GM19099 (cell line): ENCODE measurements around the gene TMEM132A.

Experiments used
- POLR2A ChIP-seq: IDR thresholded peaks from 3 replicates; pipeline ENCODE4 v1.6.1; 2011; ENCODE audit warnings: low read depth; ENCODE audit not compliant: insufficient read length; ENCODE audit errors: extremely low read depth

TMEM132A gene

DNA sequence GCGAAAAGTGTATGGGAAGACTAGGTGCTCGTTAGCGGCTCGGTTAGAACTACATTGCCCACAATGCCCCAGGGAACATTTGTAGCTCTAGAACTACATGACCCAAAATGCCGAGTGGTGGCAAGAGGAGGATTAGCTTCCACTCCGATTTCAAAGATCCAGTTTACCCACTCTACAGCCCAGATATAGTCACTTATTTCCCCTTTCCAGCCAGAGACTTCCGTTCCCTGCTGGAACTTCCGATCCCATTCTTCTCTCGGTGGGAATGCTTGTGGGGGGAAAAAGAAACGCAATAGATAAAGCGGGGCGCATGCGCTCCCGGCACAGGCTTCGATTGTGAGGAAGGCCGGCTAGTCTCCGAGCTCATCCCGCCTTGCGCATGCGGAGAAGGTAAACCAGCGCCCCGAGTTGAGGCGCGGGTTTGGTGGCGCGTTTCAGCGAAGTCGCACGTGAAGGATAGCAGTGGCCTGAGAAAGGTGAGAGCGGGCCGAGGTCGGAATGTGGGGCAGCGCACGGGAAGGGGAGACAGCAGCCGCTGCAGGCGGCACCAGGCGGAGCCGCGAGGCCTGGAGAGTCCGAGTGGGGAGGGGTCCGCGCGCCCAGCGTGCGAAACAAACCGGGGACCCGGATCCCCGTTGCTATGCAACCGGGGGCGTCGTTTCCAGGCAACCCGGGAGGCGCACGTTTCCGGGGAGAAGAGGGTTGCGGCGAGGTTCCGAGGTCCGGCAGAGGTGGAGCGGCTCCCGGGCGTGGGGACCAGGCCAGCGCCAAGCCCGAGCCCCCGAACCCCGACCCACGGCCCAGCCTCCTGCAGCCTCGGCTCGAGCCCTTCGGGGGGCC is 10.2 kb upstream of the TMEM132A start, which contains the start of gene TMEM109:
Gene TMEM109 (plus strand): TSS at position 366 of the 840 bp plus-strand sequence. CDS start 5,536 bp downstream, outside the sequence.
- TF ChIP-seq POLR2A = peak; percentile 52

DNA sequence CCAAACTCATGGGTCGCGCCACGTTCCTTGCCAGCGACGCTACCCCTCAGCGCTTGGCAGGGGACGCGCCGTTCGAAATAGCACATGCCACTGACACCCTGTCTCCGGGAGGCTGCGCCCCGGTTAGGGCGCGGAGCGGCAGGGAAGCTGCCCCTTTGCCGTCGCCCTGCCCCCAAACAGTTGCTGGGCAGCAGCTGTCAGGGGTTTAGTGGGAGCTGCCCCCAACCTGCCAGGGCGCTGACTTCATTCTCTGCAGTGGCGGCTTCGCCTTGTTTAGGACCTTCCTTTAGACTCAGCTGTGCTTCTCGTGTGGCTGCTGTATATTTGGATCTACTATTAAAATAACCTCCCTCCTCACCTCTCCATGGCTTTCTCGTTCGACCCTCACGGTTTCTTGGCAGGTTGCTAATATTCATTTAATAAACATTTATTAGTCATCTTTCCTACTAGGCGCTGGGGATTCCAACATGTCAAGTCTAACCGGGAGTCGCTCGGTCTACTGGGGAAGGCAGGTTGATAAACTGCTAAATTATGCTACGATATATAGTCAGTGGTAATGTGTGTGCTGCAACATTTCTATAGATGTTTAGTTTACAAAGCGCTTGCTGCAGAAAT is 9.5 kb upstream of the TMEM132A start:
- no peak for TF ChIP-seq POLR2A

DNA sequence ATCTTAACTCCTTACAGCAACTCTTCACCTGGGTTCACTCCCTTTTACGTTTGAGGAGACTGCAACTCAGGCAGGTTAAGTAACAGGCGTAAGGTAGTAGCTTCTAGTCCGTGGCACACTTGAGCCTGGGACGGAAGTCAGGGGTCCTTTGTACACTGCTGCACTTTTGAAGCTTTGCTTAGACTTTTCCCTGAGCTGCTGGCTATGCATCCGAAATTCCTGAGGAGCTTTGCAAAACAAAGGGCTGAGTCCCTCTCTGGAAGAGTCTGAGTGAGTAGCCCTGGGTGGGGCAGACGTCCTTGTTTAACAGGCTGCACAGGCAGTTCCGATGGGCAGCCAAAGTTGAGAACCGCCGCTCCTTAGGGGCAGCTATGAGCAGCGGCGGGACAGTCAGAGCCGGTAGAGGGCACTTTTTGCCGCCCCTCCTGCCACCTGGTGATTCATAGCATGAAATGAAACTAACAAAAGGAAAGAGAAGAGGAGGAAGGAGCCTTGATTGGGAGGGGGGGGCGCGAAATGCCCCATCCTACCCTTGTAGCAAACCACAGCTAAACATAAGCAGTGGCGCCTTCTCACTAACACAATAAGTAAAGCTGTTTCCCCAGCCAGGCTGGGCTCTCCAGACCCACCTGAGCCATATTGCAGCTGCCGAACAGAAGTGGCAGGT is 8.9 kb upstream of the TMEM132A start:
- TF ChIP-seq POLR2A = peak; percentile 50

DNA sequence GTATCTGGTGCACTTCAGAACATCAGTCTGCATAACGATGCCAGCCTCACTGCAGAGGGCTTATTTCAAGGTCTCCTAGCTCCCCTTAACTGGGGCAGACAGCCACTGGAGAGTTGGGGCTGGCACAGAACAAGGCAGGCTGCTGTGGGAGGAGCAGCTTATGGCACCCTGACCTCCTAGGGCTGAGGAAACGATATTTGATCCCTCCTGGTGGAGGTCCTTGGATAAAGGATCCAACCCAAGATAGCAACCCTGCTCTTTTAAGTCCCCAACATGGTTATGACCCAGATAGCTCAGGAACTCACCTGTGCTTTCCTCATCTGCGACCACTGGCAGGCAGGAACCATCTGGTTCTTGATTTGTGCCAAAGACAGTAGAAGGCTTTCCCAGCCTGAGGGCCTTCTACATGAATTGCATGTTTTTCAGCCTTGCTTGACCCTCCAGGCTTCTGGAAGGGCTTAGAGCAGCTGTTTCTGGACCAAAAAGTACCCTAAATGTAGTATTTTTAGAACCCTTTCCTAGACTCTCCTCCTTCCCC is 7.5 kb upstream of the TMEM132A start:
- TF ChIP-seq POLR2A = no peak

DNA sequence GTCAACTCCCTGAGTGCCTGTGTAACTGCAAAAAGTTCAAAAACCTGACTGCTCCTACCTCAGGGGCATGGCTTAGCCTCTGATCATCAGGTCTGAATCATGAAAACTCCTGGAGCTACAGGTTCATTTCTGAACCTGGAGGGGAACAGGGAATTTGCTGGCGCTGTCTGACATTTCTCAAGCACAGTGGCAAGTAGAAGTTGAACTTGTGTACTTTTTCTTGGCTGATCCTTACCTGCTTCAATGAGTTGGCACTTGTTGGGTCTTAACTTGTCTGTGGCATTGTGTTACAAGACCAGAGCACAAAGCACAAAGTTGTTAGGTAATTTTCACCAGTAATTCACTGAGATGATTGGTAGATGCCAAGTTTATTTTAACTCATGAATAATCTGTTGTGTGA is 7.0 kb upstream of the TMEM132A start:
- TF ChIP-seq POLR2A = no peak

DNA sequence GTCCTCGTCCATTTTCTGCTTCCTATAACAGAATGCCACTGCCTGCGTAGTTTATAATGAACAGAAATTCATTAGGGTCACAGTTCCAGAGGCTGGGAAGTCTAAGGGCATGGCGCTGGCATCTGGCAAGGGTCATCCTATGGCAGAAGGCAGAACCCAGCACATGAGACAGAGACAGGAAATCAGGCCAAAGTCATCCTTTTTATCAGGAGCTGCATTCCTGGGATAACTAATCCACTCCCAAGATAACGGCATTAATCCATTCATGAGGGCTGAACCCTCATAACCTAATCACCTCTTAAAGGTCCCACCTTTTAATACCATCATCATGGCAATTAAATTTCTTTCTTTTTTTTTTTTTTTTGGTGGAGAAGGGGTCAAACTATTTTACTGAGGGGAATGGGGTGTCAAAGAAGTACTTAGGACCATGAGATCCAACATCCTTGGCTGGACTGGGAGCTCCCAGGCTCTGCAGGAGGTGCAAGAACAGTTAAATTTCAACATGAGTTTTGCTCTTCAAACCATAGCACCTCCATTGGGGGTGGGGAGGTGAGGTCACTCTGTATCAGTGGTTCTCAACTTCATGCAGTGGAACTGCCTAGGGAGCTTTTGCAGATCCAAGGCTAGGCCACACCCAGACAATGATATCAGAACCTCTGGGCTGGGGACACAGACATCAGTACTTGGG is 5.9 kb upstream of the TMEM132A start:
- TF ChIP-seq POLR2A = no peak

DNA sequence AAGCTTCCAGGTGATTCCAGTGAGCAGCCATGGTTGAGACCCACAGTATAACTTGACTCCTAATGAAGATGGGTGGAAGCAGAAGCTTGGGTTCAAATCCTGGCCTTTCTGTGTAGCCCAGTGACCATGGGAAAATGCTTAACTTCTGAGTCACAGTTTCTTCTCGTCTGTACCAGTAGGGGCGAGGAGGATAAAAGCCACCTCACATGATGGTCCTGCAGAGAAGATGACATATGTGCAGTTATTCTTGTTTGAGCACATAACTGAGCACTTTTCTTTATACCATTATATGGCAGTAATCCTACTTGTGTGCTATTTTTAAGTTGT is 5.4 kb upstream of the TMEM132A start:
- TF ChIP-seq POLR2A = no peak

DNA sequence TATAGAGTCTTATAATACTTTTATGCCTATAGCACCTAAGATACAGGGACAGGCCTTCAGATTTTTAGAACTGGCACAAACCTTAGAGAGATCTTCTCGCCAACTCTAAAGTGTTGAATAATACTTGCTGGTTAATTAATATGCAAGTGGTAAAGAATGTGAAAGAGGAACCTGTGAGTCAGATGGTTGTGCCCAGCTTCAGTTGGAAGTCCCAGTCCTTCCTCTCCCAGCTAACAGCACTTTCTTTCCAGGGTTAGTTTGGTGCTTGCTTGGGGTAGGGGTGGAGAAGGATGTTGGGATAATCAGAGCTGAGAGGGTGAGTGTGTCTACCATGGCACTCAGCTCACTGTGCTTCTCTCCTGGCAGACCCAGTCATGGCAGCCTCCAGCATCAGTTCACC is 4.9 kb upstream of the TMEM132A start:
- no peak for TF ChIP-seq POLR2A

DNA sequence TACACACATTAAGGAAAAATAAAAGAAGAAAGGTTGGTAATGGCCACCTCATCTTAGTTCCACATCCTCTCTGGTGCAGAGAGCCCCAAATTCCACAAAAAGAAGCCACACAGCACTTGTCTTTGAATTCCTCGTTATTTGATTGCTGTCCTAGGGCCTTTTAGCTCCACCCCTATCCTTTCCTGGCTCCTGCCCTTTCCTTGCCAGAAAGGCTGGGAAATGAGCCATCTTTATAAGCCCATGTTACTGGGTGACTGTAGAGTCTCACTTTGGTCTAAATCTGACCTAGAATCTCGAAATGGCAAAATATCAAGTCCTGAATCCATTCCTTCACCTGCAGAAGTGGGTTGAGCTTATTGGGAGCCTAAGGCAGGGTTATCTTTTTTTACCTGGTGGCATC is 4.3 kb upstream of the TMEM132A start:
- no peak for TF ChIP-seq POLR2A

DNA sequence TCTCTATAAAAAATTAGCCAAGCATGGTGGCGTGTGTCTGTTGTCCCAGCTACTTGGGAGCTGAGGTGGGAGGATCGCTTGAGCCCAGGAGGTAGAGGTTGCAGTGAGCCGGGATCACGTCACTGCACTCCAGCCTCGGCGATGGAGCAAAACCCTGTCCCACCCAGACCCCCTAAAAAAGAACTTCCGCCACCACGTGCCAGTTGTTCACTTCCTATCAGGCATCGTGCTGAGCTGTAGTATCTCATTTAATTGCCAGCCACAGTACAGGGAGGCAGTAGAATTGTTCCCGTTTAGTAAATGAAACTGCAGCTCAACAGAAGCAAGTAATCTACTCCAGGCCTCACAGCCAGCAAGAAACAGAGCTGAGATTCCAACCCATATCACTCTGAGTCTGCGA is 3.0 kb upstream of the TMEM132A start:
- no peak for TF ChIP-seq POLR2A

DNA sequence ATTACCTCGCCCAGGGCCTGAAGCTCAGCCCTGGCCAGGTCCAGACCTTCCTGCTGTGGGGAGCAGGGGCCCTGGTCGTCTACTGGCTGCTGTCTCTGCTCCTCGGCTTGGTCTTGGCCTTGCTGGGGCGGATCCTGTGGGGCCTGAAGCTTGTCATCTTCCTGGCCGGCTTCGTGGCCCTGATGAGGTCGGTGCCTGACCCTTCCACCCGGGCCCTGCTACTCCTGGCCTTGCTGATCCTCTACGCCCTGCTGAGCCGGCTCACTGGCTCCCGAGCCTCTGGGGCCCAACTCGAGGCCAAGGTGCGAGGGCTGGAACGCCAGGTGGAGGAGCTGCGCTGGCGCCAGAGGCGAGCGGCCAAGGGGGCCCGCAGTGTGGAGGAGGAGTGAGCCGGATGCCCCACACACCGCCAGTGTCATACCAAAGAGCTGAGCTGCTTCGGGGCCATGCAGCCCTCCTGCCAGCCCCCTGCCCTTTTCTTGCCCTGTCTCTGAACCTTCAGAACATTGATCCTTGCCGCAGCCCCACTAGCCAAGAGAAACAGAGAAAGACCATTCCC is 2.4 kb upstream of the TMEM132A start:
- TF ChIP-seq POLR2A = no peak

DNA sequence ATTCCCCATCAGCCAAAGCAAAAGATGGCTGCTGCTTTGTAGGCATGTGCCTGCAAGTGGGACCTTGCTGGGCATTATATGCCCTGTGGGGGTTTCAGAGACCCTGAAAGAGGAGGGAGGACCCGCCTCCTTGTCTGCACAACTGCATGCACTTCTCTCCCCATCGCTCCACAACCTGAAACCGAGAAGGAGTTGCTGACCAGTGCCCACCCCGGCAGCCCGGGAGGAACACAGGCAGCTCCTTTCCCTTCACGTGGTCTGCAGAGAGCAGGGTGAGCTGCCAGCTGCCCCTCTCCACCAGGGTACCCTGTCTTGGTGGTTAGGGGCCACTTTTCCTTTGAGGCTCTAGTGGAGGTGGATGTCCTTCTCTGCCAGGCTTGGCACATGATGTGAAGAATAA is 1.4 kb upstream of the TMEM132A start:
- no peak for TF ChIP-seq POLR2A

DNA sequence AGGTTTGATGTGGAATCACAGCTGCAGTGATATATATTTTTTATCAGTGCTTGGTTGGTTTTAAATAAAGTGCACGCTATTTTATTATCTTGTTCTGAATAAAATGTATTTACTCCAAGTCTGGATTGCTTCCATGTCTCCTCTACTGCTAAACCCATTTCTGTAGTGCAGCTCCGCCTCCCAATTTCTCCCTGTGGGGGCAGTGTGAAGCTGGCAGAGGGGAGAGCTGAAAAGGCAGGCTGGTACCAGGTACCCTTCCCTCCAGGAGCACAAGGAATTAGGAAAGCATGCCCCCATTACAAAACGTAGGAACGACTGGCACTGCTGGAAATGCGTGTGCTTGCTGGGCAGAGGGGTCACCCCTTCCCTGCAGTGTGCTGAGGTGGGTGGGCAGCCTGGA is 934 bp upstream of the TMEM132A start:
- TF ChIP-seq POLR2A = no peak

DNA sequence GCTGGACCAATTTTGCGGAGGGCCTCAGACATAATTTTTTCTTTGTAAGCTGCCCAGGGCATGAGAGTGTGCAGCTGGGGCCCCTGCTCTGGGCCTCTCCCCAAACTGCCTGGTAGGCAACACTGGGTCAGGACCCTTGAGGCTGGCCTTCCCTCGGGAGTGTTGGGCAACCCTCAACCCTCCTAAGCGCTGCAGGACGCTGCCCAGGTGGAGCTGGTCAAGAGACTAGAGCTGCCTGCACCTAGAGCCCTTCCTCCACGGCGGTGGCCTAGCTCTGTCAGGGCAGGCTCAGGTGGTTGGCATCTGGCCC is 505 bp upstream of the TMEM132A start:
- no peak for TF ChIP-seq POLR2A
